ENCODE data around the gene WDR35. TPM values are rescaled to one million over a fixed set of nuclear protein-coding genes. Genes with fewer than 3 reads are reported as not detected.

WDR35 gene
- total and polyA plus RNA-seq, 2 of the 4 experiments (the other 2 are of a cell fraction) = 3.4 to 8.1 TPM

DNA sequence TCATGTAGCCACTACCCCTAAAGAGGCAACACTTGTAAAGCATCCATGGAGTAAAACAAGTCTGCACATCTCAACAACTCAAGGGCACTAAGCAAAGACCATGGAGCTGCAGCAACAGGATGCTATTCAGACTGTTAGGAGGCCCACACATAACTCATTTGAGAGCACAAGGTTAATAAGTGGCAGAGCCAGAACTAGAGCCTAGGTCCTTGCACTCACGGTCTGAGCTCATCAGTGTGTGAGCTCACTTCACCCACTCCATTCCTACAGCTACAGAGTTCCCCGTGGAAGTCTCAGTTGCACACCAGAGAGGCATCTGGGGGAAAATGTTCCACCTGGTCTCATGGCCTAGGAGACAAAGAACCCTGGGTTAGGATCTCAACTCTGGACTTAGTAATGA lies 123.1 kb downstream of the WDR35 start:
- H3K27ac ChIP-seq (ENCODE audit: insufficient read depth, low read length) = no peak overlapping the region
- H3K9me3 ChIP-seq (ENCODE audit: control insufficient read depth, insufficient read depth, low read length) = no peaks in the 10 kb centered on the region
- 100% methylated on average over 2 of the region's 2 CpGs; no CpG with 5 or more reads in 1 of the 2 experiments for WGBS, 2 experiments (ENCODE audit: extremely low coverage in 2 of 2, insufficient read length in 1 of 2)
- H2AFZ ChIP-seq (replicated peaks; ENCODE audit: low read length, poor library complexity) = no peak overlapping the region
- no peak overlapping the region for H3K23ac ChIP-seq (ENCODE audit: low read depth, low read length)
- H2AK5ac ChIP-seq (ENCODE audit: low read depth, low read length) = no peak overlapping the region
- no peak overlapping the region for H3K4me2 ChIP-seq (ENCODE audit: low read depth, low read length)
- no peaks in the 10 kb centered on the region for H4K20me1 ChIP-seq (ENCODE audit: insufficient read depth, low read length)
- dilution Hi-C loops (cut with HindIII; ENCODE audit: low sequenced_read_pairs, unreplicated experiment) = no loop called here
- H4K8ac ChIP-seq (ENCODE audit: low read depth in 2 of 2, low read length in 2 of 2) = no peak overlapping the region
- H4K5ac ChIP-seq (ENCODE audit: low read depth, low read length) = no peak overlapping the region
- POLR2A ChIA-PET (ENCODE audit: unreplicated experiment) = no interaction called here
- H3K9me1 ChIP-seq (ENCODE audit: insufficient read depth, low read length) = no peaks in the 10 kb centered on the region; the same call in 1 of the 2 replicates
- no peak overlapping the region for H3K56ac ChIP-seq (ENCODE audit: extremely low read depth, insufficient read depth, low read length)
- no peak overlapping the region for H3K14ac ChIP-seq (replicated peaks; ENCODE audit: low read depth, low read length)
- in situ Hi-C loops (cut with MboI; ENCODE audit: low sequenced_read_pairs) = loop anchor here (10.0 kb wide), 1 partner anchor 1122 kb away; no protein-coding TSS in a partner anchor
- H3K4me1 ChIP-seq (ENCODE audit: control insufficient read depth, insufficient read depth, low read length) = peaks cover 9% of the 10 kb centered on the region; the same call in 1 of the 2 replicates
- DNase-seq (no peak), ATAC-seq (ENCODE audit: low read depth) (no peak)
- TF ChIP-seq RFX5 (IDR thresholded peaks at IDR 0.05; ENCODE audit: low read depth, low read length) = no peak
- no peak for TF ChIP-seq RAD21 (IDR thresholded peaks at IDR 0.05; ENCODE audit: low read length)
- TF ChIP-seq BHLHE40 (IDR thresholded peaks at IDR 0.05; ENCODE audit: low read depth, low read length) = no peak
- TF ChIP-seq NFE2L2 (IDR thresholded peaks at IDR 0.05; ENCODE audit: low read depth, low read length) = no peak
- no peak for TF ChIP-seq RCOR1 (IDR thresholded peaks at IDR 0.05; ENCODE audit: insufficient replicate concordance, low read length)
- TF ChIP-seq MAFK (IDR thresholded peaks at IDR 0.05; ENCODE audit: low read depth, low read length) = no peak
- no peak for TF ChIP-seq CEBPB (IDR thresholded peaks at IDR 0.05; ENCODE audit: low read depth, low read length)
- TF ChIP-seq SMC3 (IDR thresholded peaks at IDR 0.05; ENCODE audit: low read depth, low read length) = no peak
- TF ChIP-seq MAZ (IDR thresholded peaks at IDR 0.05; ENCODE audit: borderline replicate concordance, low read depth, low read length) = no peak
- TF ChIP-seq FOS (IDR thresholded peaks at IDR 0.05; ENCODE audit: low read depth, low read length) = no peak
- TF ChIP-seq CHD1 (IDR thresholded peaks at IDR 0.05; ENCODE audit: low read depth, low read length) = no peak
- TF ChIP-seq, protein P1, sequence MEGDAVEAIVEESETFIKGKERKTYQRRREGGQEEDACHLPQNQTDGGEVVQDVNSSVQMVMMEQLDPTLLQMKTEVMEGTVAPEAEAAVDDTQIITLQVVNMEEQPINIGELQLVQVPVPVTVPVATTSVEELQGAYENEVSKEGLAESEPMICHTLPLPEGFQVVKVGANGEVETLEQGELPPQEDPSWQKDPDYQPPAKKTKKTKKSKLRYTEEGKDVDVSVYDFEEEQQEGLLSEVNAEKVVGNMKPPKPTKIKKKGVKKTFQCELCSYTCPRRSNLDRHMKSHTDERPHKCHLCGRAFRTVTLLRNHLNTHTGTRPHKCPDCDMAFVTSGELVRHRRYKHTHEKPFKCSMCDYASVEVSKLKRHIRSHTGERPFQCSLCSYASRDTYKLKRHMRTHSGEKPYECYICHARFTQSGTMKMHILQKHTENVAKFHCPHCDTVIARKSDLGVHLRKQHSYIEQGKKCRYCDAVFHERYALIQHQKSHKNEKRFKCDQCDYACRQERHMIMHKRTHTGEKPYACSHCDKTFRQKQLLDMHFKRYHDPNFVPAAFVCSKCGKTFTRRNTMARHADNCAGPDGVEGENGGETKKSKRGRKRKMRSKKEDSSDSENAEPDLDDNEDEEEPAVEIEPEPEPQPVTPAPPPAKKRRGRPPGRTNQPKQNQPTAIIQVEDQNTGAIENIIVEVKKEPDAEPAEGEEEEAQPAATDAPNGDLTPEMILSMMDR (conservative IDR thresholded peaks at IDR 0.05; ENCODE audit: low read depth, low read length) = no peak
- no peak for TF ChIP-seq MXI1 (IDR thresholded peaks at IDR 0.05; ENCODE audit: borderline replicate concordance, low read depth, low read length)
- no peak overlapping the region for H3K4me3 ChIP-seq (ENCODE audit: insufficient read depth, low read depth, low read length)
- no TSS peak for BruUV-seq (replicated peaks)
- H3K18ac ChIP-seq (ENCODE audit: low read depth, low read length) = no peak overlapping the region
- no peak overlapping the region for H3K9ac ChIP-seq (ENCODE audit: low read depth, low read length)
- H3K27me3 ChIP-seq (ENCODE audit: control insufficient read depth, insufficient read depth, low read length) = peaks cover 26% of the 10 kb centered on the region
- H2BK5ac ChIP-seq (ENCODE audit: low read depth, low read length, poor library complexity, severe bottlenecking) = no peak overlapping the region
- no peaks in the 10 kb centered on the region for H3K79me1 ChIP-seq (ENCODE audit: low read depth in 1 of 2, low read length in 2 of 2)
- no peak overlapping the region for H2BK15ac ChIP-seq (ENCODE audit: low read depth, low read length)
- CTCF ChIA-PET = interaction anchor here (0.9 kb wide), 1 partner anchor 9 kb away, joined by 3 read pairs; no protein-coding TSS in a partner anchor
- no peak overlapping the region for H3K4ac ChIP-seq (ENCODE audit: low read depth, low read length)
- no peak overlapping the region for H4K91ac ChIP-seq (ENCODE audit: insufficient read depth, low read depth, low read length)
- H2BK120ac ChIP-seq (ENCODE audit: low read depth, low read length) = no peak overlapping the region
- H3K36me3 ChIP-seq (ENCODE audit: control insufficient read depth, insufficient read depth, low read length) = no peaks in the 10 kb centered on the region
- intact Hi-C loops (cut with micrococcal nuclease) = loop anchor here (10.0 kb wide), 2 partner anchors 228 to 982 kb away; no protein-coding TSS in a partner anchor
- no peak overlapping the region for H2AK9ac ChIP-seq (replicated peaks; ENCODE audit: low read depth, low read length, poor library complexity)
- H2BK20ac ChIP-seq (ENCODE audit: low read depth, low read length) = no peak overlapping the region
